Hepatocyte (in vitro differentiated cells): Measurements from ENCODE around the gene ZNF132. TPM values are rescaled to one million over a fixed set of nuclear protein-coding genes. Genes with fewer than 3 reads are reported as not detected.

Experiments
- DNase-seq: peaks from one replicate; pipeline ENCODE4 v3.0.0-alpha.2; 2016; ENCODE audit warnings: low spot score
- H2AFZ ChIP-seq: fragments of 200-600 bp; sonication (generic); 2 replicates; pipeline ENCODE4 v1.6.0; 2016; ENCODE audit warnings: antibody characterized with exemption, mild to moderate bottlenecking
- H3K27ac ChIP-seq: fragments of 200-600 bp; sonication (generic); 2 replicates; pipeline ENCODE4 v1.5.1; 2016; ENCODE audit warnings: mild to moderate bottlenecking
- H3K27me3 ChIP-seq: fragments of 200-600 bp; sonication (generic); 2 replicates; pipeline ENCODE4 v1.6.1; 2016
- H3K36me3 ChIP-seq: fragments of 200-600 bp; sonication (generic); replicated peaks from 2 replicates; pipeline ENCODE4 v1.5.1; 2016; ENCODE audit warnings: low read depth; ENCODE audit not compliant: insufficient read depth
- H3K4me1 ChIP-seq: fragments of 200-600 bp; sonication (generic); 2 replicates; pipeline ENCODE4 v1.5.1; 2016; ENCODE audit warnings: mild to moderate bottlenecking, moderate library complexity; ENCODE audit not compliant: insufficient read depth
- H3K4me2 ChIP-seq: fragments of 200-600 bp; sonication (generic); 2 replicates; pipeline ENCODE4 v1.6.0; 2016
- H3K4me3 ChIP-seq: fragments of 200-600 bp; sonication (generic); 2 replicates; pipeline ENCODE4 v1.5.1; 2016; ENCODE audit warnings: mild to moderate bottlenecking
- H3K79me2 ChIP-seq: fragments of 200-600 bp; sonication (generic); 2 replicates; pipeline ENCODE4 v1.6.0; 2017; ENCODE audit warnings: mild to moderate bottlenecking
- H3K9me2 ChIP-seq: fragments of 200-600 bp; sonication (generic); replicated peaks from 2 replicates; pipeline ENCODE4 v1.6.0; 2017; ENCODE audit warnings: mild to moderate bottlenecking; ENCODE audit not compliant: insufficient read depth
- H3K9me3 ChIP-seq: fragments of 200-600 bp; sonication (generic); 2 replicates; pipeline ENCODE4 v1.5.1; 2016; ENCODE audit warnings: low read depth, mild to moderate bottlenecking
- H4K20me1 ChIP-seq: fragments of 200-600 bp; sonication (generic); 2 replicates; pipeline ENCODE4 v1.6.0; 2016; ENCODE audit warnings: mild to moderate bottlenecking; ENCODE audit not compliant: insufficient read depth, poor library complexity, severe bottlenecking
- CTCF ChIP-seq: fragments of 200-600 bp; sonication (generic); IDR thresholded peaks from 2 replicates; pipeline ENCODE4 v1.5.1; 2016; ENCODE audit warnings: antibody characterized with exemption, mild to moderate bottlenecking; ENCODE audit not compliant: poor library complexity
- EZH2 ChIP-seq: fragments of 200-600 bp; sonication (generic); IDR thresholded peaks from 2 replicates; pipeline ENCODE4 v1.6.1; 2016; ENCODE audit warnings: antibody characterized with exemption, mild to moderate bottlenecking, borderline replicate concordance
- EZH2phosphoT487 ChIP-seq: fragments of 200-600 bp; sonication (generic); IDR thresholded peaks from one replicate; pipeline ENCODE4 v1.6.1; 2018; ENCODE audit warnings: antibody characterized with exemption, mild to moderate bottlenecking, low read depth, moderate library complexity; ENCODE audit not compliant: unreplicated experiment, severe bottlenecking
- WGBS: methylation state at CpG from one replicate; pipeline ENCODE4 v1.1.6; 2016; ENCODE audit warnings: low lambda C conversion rate; ENCODE audit errors: missing lambda C conversion rate; 5-methylcytosine and 5-hydroxymethylcytosine counted together
- polyA plus RNA-seq: library from polyadenylated mRNA; unstranded; fragments of >200 nt; fragmentation: Nextera tagmentation; extraction: Ambion mirVana; gene quantifications from 2 replicates; pipeline ENCODE4 v1.2.1, GENCODE V29; 2016
- total RNA-seq: library from RNA; depleted of rRNA; stranded (reverse); fragments of >200 nt; gene quantifications from 2 replicates; pipeline ENCODE4 v1.2.3, GENCODE V29; 2014

Gene ZNF132
- total and polyA plus RNA-seq, 2 experiments from 2014 or later, result 0.35 to 1.0 TPM

- Histone ChIP-seq H3K79me2 (peaks cover 17% of the 10 kb centered on the region), H3K9me3 (no peaks in the 10 kb centered on the region), H3K4me2 (peak overlapping the region; percentile 80), H3K4me3 (peak overlapping the region; percentile 41), H3K36me3 (no peaks in the 10 kb centered on the region), H4K20me1 (no peaks in the 10 kb centered on the region), H3K4me1 (peaks cover 10% of the 10 kb centered on the region), H3K27ac (peak overlapping the region; percentile 59), H3K9me2 (no peaks in the 10 kb centered on the region), H2AFZ (peak overlapping the region; percentile 12), H3K27me3 (peaks cover 5% of the 10 kb centered on the region)
- TF ChIP-seq CTCF (no peak), EZH2 (no peak), EZH2phosphoT487 (no peak)
- 25% methylated on average over 22 of the region's 23 CpGs for WGBS
- DNase-seq, result no peak
Measured at GRCh38 chr19:58401840-58402421, 38.0 kb downstream of the ZNF132 start.

GRCh38 chr19:58400916-58401839 is 38.8 kb downstream of the ZNF132 start:
- Histone ChIP-seq H3K4me2 (peak overlapping the region; percentile 81), H2AFZ (peak overlapping the region; percentile 27)
- TF ChIP-seq CTCF, result peak; percentile 13
- TF ChIP-seq EZH2phosphoT487, result no peak

GRCh38 chr19:58400316-58400915 is 39.5 kb downstream of the ZNF132 start:
- Histone ChIP-seq H3K4me1 (peaks cover 14% of the 10 kb centered on the region), H4K20me1 (no peaks in the 10 kb centered on the region), H3K4me3 (no peak overlapping the region), H3K9me2 (no peaks in the 10 kb centered on the region), H3K36me3 (no peaks in the 10 kb centered on the region), H3K4me2 (peak overlapping the region; percentile 81), H3K9me3 (no peaks in the 10 kb centered on the region), H3K79me2 (peaks cover 13% of the 10 kb centered on the region), H3K27me3 (peaks cover 8% of the 10 kb centered on the region), H3K27ac (no peak overlapping the region), H2AFZ (peak overlapping the region; percentile 27)
- DNase-seq, result no peak
- WGBS, result 85% methylated on average over 18 of the region's 18 CpGs
- TF ChIP-seq CTCF (no peak), EZH2 (no peak), EZH2phosphoT487 (no peak)

More at GRCh38 chr19:58400916-58401839, 38.8 kb downstream of the ZNF132 start:
- Histone ChIP-seq H3K4me1 (peaks cover 9% of the 10 kb centered on the region), H3K9me2 (no peaks in the 10 kb centered on the region), H3K36me3 (no peaks in the 10 kb centered on the region), H4K20me1 (no peaks in the 10 kb centered on the region), H3K27ac (peak overlapping the region; percentile 59), H3K4me3 (peak overlapping the region; percentile 41), H3K79me2 (peaks cover 13% of the 10 kb centered on the region), H3K9me3 (no peaks in the 10 kb centered on the region), H3K27me3 (peaks cover 8% of the 10 kb centered on the region)
- 5% methylated on average over 77 of the region's 80 CpGs for WGBS
- peak; percentile 100 for DNase-seq
